HG03442 (cell line): Measurements from ENCODE around the gene DDX39A.
A peak's percentile ranks its signal among the peaks of the same experiment; 100 is the strongest.
"Not testable (repeated sequence)": the region's sequence is repeated elsewhere in the genome, so short reads cannot be mapped to it uniquely, and the experiment has no call there.

ENCODE experiments used
- ATAC-seq: cut with Tn5 transposase; IDR thresholded peaks from one replicate; pipeline ENCODE4 v1.9.1; 2021; ENCODE audit warnings: mild to moderate bottlenecking, moderate library complexity; ENCODE audit not compliant: unreplicated experiment

The DDX39A gene

GRCh38 chr19:14409146-14410023, 9.8 kb downstream of the DDX39A start:
- no peak for ATAC-seq

GRCh38 chr19:14408491-14409145, 10.5 kb downstream of the DDX39A start:
- ATAC-seq = no peak

- no peak for ATAC-seq
Observed at GRCh38 chr19:14407605-14408484, 11.3 kb downstream of the DDX39A start.

GRCh38 chr19:14406645-14407401, 12.3 kb downstream of the DDX39A start:
- no peak for ATAC-seq

- ATAC-seq = peak; percentile 54
Observed at GRCh38 chr19:14405758-14406644, 13.1 kb downstream of the DDX39A start.

- ATAC-seq = no peak
Observed at GRCh38 chr19:14405380-14405757, 13.8 kb downstream of the DDX39A start.

- no peak for ATAC-seq
Observed at GRCh38 chr19:14404312-14404711, 14.8 kb downstream of the DDX39A start.

- ATAC-seq = not testable (repeated sequence)
Observed at GRCh38 chr19:14403145-14403930, 15.8 kb downstream of the DDX39A start.

- ATAC-seq = no peak
Observed at GRCh38 chr19:14402332-14403144, 16.6 kb downstream of the DDX39A start.

GRCh38 chr19:14401468-14402195, 17.5 kb downstream of the DDX39A start:
- ATAC-seq = no peak

GRCh38 chr19:14400951-14401431, 18.1 kb downstream of the DDX39A start:
- no peak for ATAC-seq

GRCh38 chr19:14397168-14397567, 22.0 kb downstream of the DDX39A start:
- ATAC-seq = not testable (repeated sequence)

GRCh38 chr19:14396730-14397129, 22.4 kb downstream of the DDX39A start:
- not testable (repeated sequence) for ATAC-seq

GRCh38 chr19:14395710-14396336, 23.3 kb downstream of the DDX39A start:
- ATAC-seq = no peak

- no peak for ATAC-seq
Observed at GRCh38 chr19:14395262-14395661, 23.9 kb downstream of the DDX39A start.

GRCh38 chr19:14394167-14394566, 25.0 kb downstream of the DDX39A start:
- no peak for ATAC-seq

- ATAC-seq = no peak
Observed at GRCh38 chr19:14393329-14393728, 25.8 kb downstream of the DDX39A start.
